NCI-H2196 treated with DMSO at 0.1 percent for 48 hours (cell line): ENCODE data around the gene SPINK5.
"Not testable (repeated sequence)": the region's sequence is repeated elsewhere in the genome, so short reads cannot be mapped to it uniquely, and the experiment has no call there.

ENCODE experiments used
- DNase-seq: peaks from one replicate; lab custom pipeline; 2025; ENCODE audit not compliant: unreplicated experiment; lab: John Stamatoyannopoulos, UW

The SPINK5 gene, protein sequence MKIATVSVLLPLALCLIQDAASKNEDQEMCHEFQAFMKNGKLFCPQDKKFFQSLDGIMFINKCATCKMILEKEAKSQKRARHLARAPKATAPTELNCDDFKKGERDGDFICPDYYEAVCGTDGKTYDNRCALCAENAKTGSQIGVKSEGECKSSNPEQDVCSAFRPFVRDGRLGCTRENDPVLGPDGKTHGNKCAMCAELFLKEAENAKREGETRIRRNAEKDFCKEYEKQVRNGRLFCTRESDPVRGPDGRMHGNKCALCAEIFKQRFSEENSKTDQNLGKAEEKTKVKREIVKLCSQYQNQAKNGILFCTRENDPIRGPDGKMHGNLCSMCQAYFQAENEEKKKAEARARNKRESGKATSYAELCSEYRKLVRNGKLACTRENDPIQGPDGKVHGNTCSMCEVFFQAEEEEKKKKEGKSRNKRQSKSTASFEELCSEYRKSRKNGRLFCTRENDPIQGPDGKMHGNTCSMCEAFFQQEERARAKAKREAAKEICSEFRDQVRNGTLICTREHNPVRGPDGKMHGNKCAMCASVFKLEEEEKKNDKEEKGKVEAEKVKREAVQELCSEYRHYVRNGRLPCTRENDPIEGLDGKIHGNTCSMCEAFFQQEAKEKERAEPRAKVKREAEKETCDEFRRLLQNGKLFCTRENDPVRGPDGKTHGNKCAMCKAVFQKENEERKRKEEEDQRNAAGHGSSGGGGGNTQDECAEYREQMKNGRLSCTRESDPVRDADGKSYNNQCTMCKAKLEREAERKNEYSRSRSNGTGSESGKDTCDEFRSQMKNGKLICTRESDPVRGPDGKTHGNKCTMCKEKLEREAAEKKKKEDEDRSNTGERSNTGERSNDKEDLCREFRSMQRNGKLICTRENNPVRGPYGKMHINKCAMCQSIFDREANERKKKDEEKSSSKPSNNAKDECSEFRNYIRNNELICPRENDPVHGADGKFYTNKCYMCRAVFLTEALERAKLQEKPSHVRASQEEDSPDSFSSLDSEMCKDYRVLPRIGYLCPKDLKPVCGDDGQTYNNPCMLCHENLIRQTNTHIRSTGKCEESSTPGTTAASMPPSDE

DNA sequence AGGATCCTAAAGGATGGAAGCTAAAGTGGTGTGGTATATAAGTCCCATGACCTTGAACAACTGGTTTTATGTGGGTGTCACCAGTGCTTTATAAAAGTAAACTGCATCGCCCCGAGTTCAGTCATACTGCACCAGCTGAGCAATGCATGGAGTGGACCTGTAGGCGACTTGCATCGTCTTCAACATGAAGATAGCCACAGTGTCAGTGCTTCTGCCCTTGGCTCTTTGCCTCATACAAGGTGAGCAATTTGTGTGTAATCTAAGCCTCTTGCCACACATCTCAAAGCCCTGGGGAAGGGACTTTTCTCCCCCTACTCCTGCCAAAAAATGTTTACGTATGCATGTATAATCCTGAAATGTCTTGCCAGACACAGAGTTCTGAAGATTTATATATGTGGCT, at the start of gene SPINK5:
Gene SPINK5 (plus strand): TSS at position 120 of the 400 bp plus-strand sequence. CDS start 65 bp downstream, at position 185.
- DNase-seq, result no peak

DNA sequence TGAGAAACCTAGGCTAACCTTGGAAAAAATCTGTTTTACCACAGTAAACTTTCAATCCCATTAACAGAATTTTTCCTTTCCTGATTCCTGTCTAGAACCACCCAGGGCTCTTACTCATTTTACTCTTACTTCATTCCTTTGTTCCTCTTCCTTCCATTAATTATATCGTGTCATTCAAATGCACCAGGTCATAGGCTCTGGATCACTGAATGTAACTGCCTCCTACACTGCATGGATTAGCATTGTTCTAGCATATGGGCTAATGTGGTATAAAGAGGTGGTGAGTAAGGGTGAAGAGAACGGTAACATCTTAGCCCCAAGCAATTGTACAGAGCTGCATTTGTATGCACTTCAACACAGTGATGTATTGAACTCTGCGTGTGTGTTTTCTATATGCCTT, 49.5 kb upstream of the SPINK5 start:
- DNase-seq, result no peak

DNA sequence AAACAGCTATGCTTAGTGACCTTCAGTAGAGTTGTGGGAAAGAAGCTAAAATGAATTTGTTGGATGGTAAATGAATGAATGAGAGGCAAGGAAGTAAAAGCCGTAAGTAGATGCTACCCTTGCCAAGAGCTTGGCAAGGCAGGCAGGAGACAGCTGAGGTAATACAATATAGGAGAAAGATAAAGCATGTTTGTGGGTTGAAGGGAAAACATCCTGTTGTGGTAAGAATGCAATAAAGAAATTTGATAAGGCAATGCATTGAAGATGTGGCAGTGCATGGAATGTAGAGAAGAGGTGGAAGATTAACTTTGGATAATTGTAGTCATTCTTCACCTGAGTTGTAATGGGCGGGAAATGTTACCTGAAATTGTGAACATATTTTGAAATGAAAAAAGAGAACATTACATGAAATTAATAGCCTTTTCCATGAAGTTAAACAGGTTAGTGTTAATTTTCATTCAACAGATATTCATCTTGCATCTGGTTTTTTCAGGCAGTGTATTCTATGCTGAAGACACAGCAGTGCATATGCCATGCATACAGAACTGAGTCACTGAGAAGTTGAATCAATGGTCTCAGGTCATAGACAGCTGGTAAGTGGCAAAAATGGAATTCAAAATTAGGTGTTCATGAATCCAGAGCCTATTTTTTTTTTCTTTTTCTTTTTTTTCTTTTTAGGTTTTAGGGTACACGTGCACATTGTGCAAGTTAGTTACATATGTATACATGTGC, 43.4 kb upstream of the SPINK5 start:
- DNase-seq, result no peak

DNA sequence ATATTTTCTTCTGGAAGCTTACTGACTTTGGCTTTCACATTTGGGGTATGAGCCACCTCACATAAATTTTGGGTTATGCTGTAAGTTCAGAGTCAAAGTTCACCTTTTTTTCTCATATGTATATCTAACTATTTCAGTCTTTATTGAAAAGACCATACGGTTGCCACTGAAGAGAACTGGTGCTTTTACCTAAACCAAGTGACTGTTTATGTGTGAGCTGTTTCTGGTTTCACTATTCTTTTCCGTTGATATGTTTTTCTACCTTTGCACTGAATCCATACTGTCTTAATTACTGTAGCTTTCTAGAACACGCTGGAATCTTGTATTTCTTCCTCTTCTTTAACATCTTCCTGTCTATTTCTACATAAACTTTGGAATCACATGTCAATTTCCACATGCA, 36.3 kb upstream of the SPINK5 start:
- DNase-seq, result no peak

DNA sequence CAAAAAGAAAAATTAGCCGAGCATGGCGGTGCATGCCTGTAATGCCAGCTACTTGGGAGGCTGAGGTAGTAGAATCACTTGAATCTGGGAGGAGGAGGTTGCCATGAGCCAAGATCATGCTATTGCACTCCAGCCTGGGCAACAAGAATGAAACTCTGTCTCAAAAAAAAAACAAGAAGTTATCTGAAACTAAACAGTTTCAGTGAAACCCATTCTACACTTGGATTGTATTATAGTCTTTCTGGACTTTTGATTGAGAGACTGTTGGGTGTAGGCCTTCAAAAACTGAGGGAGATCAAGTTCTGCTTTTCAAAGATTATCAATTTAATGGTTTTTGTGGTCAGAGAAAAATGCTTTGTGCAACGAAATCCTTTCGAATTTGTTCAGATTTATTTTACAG, 34.6 kb upstream of the SPINK5 start:
- DNase-seq, result no peak

DNA sequence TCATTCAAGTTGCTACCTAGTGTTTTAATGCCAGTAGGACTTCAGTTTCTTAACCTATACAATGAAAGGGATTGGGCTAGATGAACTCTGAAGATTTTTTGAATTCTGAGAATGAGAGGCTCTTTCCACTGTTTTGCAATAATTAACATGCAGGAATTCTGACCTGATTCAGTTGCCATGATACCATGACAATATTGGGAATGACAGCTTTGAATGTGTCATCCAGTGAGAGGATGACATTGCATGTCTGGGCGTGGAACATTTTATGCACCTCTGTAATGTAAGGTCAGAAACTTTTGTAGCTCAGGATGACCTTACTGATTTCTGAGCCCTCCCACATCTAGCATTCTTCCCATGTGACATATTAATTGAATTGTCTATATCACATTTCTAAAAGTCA, 30.6 kb upstream of the SPINK5 start:
- DNase-seq, result no peak

DNA sequence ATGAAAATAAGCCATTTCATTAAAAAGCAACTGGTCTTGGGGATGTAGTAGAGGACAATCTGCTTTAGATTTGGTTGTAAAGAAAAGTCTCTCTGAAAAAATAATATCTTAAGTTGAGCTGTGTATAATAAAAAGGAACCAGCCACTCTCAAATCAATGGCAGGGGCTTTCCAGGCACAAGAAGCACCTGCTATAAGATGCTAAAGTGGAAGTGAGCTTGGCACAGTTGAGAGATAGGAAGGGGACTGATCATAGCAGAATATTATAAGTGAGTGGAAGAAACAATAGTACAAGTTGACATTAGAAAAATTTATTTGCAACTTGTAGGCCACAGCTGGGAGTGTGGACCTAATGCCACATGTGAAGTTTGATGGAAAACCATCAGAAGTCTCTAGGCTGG, 28.1 kb upstream of the SPINK5 start:
- DNase-seq, result no peak

DNA sequence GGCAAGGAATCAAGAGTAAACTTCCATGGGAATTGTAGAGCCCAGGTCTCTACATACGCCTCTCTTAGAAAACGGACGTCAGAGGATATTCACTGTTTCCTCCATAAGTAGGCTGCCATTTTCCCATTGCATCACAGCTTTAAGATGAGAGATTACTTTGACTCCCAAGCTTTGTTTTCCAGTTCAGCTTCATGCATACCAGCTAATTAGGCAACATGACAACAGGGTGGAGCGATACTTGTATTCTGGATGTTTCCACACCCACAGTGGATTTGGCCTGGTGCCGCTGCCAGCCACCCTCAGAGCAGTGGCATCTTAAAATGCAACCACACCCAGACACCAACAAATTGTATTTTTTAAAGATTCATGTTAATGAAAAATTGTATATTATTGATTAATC, 20.9 kb upstream of the SPINK5 start:
- no peak for DNase-seq

DNA sequence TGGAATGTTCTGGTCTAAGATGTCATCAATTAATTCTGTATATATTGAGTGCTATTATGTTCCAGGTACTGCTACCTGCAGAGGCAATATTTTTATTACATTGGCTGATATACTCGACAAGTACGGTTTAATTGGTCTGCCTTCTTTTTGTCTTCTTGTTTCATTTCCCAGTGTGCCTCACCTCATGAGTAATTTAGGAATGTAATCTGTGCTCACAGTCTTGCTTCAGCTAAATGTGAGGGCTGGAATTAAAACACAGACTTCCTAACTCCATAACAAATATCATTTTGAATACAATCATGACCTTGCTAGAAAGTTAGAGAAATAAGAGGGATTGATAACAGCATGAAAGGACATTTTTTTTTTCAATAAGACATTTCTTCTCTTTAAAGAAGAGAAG, 20.1 kb upstream of the SPINK5 start:
- DNase-seq, result no peak

DNA sequence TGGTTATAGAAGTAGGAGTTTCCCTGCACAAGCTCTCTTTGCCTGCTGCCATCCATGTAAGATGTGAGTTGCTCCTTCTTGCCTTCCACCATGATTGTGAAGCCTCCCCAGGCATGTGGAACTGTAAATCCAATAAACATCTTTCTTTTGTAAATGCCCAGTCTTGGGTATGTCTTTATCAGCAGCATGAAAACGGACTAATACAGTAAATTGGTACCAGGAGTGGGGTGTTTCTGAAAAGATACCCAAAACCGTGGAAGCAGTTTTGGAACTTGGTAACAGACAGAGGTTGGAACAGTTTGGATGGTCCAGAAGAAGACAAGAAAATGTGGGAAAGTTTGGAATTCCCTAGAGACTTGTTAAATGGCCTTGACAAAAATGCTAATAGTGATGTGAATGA, 8.6 kb upstream of the SPINK5 start:
- not testable (repeated sequence) for DNase-seq

DNA sequence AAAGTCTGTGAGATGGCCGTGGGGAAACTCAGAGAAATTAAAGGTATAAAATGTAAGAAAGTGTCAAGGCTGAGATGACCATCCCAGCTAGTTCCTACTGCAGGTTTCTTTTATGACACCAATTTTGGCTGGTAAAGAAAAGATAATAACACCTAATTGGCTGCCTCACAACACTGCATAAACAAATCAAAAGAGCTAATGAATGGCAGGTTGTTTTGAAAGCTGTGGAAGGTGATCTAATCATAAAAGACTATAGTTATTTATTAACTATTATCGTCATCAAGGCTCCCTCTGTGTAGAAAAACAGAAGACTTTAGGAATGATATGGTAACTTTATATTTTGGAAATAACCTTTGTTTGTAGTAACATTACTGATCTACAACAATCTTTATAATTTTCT, 3.5 kb upstream of the SPINK5 start:
- no peak for DNase-seq

DNA sequence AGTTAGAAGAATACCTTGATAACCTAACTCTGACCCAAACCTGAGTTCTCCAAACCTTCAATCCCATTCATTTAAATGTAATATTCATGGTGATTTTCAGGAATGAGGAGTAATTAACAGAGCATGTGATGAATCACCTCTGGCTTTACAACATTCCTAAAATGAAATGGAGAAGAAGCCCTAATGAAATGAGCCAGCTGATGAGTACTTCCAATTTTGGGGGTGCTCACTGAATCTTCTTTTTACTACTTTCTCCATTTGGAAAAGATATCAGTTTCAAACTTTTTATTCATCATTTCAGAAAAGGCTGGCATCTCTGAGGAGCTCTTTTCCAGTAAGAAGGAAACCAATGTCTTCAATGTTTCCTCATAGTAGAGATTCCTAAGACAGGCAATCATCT, 2.9 kb upstream of the SPINK5 start:
- no peak for DNase-seq

DNA sequence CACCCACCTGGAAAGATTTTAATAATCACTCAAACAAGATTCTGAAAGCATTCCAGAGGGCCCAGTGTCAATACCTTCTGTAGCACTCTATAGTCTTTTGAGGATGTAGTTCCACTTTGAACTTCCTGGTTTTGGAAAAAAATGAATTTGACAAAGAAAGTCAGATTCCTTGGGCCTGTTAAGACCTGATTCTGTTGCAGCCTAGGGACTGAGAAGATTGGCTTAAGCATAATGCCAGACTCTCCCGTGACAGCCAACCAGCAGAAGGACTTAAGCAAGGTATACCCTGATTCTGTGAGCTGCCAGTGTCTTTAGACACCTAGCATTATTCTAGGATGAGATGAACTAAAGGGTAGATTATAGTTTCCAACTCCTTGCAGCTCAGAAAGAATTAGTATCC, 6.8 kb downstream of the SPINK5 start:
- no peak for DNase-seq

DNA sequence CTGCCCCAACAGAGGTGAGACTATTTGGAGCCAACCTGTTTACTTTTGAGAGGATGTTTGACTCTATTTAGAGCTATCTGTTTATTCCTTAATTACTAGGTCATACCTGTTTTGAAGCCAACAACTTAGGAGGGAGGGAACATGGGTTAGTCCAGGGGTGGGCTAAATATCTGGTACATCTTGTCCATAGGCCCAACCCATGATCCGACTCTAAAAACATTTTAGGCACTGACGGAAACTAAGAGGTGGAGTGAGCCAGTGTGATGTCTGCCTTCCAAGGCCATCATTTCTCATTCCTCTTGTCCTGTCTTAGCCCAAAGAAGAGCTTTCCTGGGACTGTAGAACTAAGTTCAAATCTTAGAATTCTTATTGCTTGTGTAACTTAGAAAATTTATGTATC, 8.4 kb downstream of the SPINK5 start:
- DNase-seq, result no peak

DNA sequence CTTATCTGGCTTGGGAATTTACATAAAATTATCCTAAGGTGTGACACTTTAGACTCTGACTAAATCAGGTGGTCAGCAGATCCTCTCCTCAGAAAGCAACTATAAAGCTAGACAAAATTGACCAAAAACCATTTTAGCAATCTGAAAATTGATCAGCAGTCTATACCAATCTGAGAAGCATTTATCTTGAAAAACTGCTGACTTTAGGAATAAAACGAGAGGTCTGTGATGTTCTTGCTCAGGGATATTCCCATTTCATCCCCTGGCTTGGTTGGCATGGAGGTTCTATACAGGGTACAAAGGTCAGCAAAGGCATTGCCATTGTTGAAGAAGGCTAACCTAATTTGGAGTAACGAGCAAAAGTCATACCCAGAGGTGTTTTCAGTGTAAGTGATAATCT, 11.7 kb downstream of the SPINK5 start:
- DNase-seq, result no peak

DNA sequence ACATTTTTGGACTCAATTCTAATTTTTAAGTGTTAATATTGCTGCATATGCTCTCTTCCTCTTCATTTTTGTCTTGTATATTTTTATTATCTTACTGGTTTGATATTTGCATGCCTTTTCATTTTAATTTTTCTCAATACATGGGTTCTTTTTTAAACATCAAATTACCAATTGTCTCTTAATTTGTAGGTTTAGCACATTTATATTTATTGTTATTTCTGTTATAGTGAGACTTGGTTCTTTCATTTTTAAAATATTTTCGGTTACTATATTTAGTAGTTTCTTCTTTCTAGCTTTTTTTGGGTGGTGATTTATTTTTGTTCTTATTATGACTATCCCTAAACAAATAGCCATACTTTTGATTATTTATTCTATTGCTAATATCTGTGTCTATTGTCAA, 19.4 kb downstream of the SPINK5 start:
- no peak for DNase-seq

DNA sequence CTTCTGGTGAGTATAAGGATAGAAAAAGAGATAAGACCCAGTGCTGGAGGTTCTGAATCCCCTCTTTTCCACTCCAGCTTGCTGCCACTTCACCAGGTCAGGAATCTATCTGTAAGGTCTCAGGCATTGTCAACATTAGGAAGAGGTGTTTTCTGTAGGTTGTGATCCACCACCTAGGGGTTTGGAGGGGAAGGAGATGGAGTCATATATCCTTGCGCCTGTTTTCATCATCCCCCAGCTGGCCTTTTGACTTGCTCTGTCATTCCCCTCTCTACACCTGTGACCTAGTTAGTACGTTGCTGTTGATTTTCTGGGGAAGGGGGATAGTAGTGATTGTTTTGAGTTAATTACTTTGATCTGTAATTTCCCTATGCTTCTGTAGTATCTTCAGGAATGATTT, 20.5 kb downstream of the SPINK5 start:
- DNase-seq, result no peak

DNA sequence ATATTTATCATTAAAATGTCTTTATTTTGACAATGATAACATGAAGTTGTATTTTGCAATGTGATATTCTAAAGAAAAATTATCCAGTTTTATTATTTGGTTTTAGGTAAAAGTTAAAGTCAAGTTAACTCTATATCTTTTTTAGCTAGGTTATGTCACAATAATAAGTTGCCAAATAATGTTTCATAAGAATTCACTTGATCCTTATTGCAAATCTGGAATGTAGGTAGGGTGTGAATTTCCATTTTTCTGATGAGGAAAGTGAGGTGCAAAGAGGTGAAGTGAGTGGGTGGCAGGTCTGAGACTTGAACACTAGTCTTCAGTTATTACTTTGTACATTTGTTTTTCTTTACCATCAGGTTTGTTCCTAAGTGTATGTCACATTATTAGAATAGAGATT, 21.5 kb downstream of the SPINK5 start:
- DNase-seq, result no peak

DNA sequence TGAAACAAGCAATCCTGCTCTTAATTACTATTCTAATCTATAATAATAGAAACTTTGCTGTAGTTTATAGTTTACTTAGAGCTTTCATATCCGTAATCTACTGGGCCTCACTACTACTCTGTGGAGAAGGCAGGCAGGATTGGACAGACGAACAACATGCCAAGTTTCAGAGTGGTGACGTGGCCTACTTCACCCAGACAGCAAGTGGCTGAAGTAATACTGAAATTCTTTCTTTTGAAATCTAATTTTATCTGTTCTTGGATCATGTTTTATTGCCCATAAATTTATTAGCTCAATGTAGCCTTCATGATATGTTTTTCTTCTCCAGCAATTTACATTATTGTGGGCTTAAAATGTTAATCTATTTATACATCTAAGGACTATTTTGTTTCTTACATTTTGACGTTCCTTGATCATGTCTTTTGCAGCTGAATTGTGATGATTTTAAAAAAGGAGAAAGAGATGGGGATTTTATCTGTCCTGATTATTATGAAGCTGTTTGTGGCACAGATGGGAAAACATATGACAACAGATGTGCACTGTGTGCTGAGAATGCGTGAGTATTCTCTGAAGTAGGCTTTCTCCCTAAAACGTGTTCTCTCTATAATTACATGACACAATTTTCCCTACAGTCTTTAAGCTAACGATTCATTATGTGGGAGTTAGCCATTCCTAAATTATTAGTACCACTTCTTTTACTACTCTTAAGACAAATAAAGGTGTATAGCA, 22.4 kb downstream of the SPINK5 start:
- no peak for DNase-seq

DNA sequence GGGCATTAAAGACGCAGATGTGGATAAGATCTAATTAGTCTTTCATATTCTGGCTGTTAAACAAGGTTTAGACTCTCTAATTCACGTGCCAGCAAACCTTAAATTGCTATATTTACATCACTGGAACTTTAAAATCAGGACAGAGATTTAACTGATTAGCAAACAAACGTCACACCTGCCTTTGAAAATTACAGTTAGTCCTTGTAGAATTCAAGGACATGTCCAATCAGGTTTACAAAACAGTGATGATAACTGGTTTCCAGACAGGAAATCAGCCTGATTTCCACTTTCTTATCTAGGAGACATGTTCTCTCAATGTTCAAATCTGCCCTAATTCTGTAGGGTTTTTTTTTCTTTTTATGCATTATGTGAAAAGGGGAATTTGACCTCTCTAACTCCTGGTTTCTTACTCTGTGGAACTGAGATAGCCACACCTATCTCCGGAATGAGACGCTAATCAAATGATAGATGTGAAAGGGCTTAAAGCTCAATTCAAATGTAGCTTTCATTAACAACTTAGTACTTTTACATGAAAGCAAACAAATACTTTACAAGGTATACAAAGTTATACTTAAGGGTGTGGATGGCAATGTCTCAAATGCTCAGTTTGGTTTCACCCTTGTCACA, 26.5 kb downstream of the SPINK5 start:
- DNase-seq, result no peak
